Astrocyte (in vitro differentiated cells and primary cell): ENCODE measurements around the gene CPXM2. TPM values are rescaled to one million over a fixed set of nuclear protein-coding genes. Genes with fewer than 3 reads are reported as not detected.

Experiments
- DNase-seq: peaks from one replicate; pipeline ENCODE4 v3.0.0-alpha.2; 2010; ENCODE audit warnings: low read depth
- FAIRE-seq: peaks from 2 replicates; lab custom pipeline; 2011; peaks lifted over from hg19 to GRCh38; lab: Jason Lieb, UNC
- H2AFZ ChIP-seq: 2 replicates; pipeline ENCODE4 v1.6.0; 2012; ENCODE audit warnings: low read depth, low read length, inconsistent platforms
- H3K27ac ChIP-seq: 2 replicates; pipeline ENCODE4 v1.5.1; 2011; ENCODE audit warnings: low read depth, low read length, inconsistent platforms
- H3K27me3 ChIP-seq: 2 replicates; pipeline ENCODE4 v1.6.0; 2011; ENCODE audit warnings: low read length, inconsistent platforms; ENCODE audit not compliant: insufficient read depth
- H3K36me3 ChIP-seq: 2 replicates; pipeline ENCODE4 v1.5.1; 2011; ENCODE audit warnings: low read length, inconsistent platforms; ENCODE audit not compliant: insufficient read depth
- H3K4me1 ChIP-seq: 2 replicates; pipeline ENCODE4 v1.5.1; 2011; ENCODE audit warnings: low read length, inconsistent platforms; ENCODE audit not compliant: insufficient read depth
- H3K4me2 ChIP-seq: 2 replicates; pipeline ENCODE4 v1.6.0; 2012; ENCODE audit warnings: low read length, inconsistent platforms
- H3K4me3 ChIP-seq: 2 replicates; pipeline ENCODE4 v1.5.1; 2011; ENCODE audit warnings: low read depth, mild to moderate bottlenecking, low read length, inconsistent platforms; ENCODE audit not compliant: insufficient read depth
- H3K79me2 ChIP-seq: 2 replicates; pipeline ENCODE4 v1.6.0; 2012; ENCODE audit warnings: mild to moderate bottlenecking, low read length, inconsistent platforms; ENCODE audit not compliant: insufficient read depth
- H3K9ac ChIP-seq: 2 replicates; pipeline ENCODE4 v1.6.0; 2012; ENCODE audit warnings: mild to moderate bottlenecking, low read length, inconsistent platforms
- H3K9me3 ChIP-seq: 2 replicates; pipeline ENCODE4 v1.5.1; 2012; ENCODE audit warnings: low read depth, mild to moderate bottlenecking, low read length, inconsistent platforms; ENCODE audit not compliant: insufficient read depth
- H4K20me1 ChIP-seq: 2 replicates; pipeline ENCODE4 v1.6.0; 2012; ENCODE audit warnings: low read length, inconsistent platforms; ENCODE audit not compliant: insufficient read depth
- H3K27ac Mint-ChIP-seq: one replicate; pipeline ENCODE4 v1.8.0; 2021; ENCODE audit warnings: mild to moderate bottlenecking, mixed read lengths; ENCODE audit not compliant: unreplicated experiment
- H3K27me3 Mint-ChIP-seq: one replicate; pipeline ENCODE4 v1.8.0; 2021; ENCODE audit warnings: low read depth, mixed read lengths; ENCODE audit not compliant: unreplicated experiment
- H3K36me3 Mint-ChIP-seq: one replicate; pipeline ENCODE4 v1.8.0; 2021; ENCODE audit warnings: low read depth, mixed read lengths; ENCODE audit not compliant: unreplicated experiment
- H3K4me1 Mint-ChIP-seq: one replicate; pipeline ENCODE4 v1.8.0; 2021; ENCODE audit warnings: low read depth, mixed read lengths; ENCODE audit not compliant: unreplicated experiment
- H3K4me3 Mint-ChIP-seq: one replicate; pipeline ENCODE4 v1.8.0; 2021; ENCODE audit warnings: mild to moderate bottlenecking, moderate library complexity, mixed read lengths; ENCODE audit not compliant: unreplicated experiment
- H3K9me3 Mint-ChIP-seq: one replicate; pipeline ENCODE4 v1.8.0; 2021; ENCODE audit warnings: mild to moderate bottlenecking, mixed read lengths; ENCODE audit not compliant: unreplicated experiment
- CTCF ChIP-seq: IDR thresholded peaks from 2 replicates; pipeline ENCODE4 v1.5.1; 2011; ENCODE audit warnings: low read depth, mild to moderate bottlenecking, inconsistent platforms, low read length, moderate library complexity; ENCODE audit not compliant: insufficient read depth
- EZH2 ChIP-seq: IDR thresholded peaks from 2 replicates; pipeline ENCODE4 v1.6.1; 2012; ENCODE audit warnings: mild to moderate bottlenecking, low read length, inconsistent platforms; ENCODE audit not compliant: insufficient read depth
- total RNA-seq: library from RNA; stranded (reverse); gene quantifications from 2 replicates; pipeline ENCODE4 v1.2.1, GENCODE V29; 2021

CPXM2 gene
- total RNA-seq, 1 donor from 2014 or later = 5.2 TPM

DNA sequence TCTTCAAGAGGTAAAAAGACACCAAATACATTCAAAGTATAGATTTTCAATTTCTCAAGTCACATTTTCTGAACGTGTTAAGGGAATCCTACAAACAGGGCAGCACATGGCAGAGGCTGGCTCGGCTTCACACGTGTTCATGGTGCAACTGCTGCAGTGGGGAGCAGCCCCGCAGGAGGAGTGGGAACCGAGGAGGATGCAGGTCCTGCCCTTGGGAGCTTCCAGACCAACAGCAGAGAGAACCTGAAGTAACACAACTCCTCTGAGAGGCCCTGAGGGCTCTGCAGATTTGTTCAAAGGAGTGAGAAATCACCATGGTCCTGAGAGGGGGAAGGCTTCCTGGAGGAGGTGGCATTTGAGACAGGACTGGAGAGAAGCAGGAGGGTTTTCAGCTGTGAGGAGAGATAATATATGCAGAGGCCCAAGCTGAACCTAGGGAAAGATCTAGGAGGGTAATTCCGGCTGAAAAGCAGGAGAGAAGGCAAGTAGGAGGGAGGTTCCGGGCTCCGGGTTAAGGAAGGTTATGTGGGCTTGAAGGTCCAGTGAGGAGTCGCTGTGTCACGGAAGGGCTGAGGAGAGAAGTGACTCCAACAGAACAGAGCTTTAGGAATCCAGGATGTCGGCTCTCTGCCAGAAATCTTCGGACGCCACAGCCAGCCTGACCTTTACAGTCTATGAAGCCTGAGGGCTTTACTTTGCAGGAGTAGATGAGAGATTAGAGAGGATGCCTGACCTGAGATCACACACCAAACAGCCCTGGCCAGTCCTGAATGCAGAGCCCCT lies 148.0 kb downstream of the CPXM2 start:
- no peaks in the 10 kb centered on the region for H3K36me3 Mint-ChIP-seq
- DNase-seq (no peak), FAIRE-seq (no peak)
- TF ChIP-seq EZH2 (no peak), CTCF (no peak)
- no peak overlapping the region for H3K4me3 Mint-ChIP-seq
- no peaks in the 10 kb centered on the region for H3K4me1 ChIP-seq
- H3K27me3 ChIP-seq = no peaks in the 10 kb centered on the region
- no peaks in the 10 kb centered on the region for H3K9me3 ChIP-seq
- no peaks in the 10 kb centered on the region for H4K20me1 ChIP-seq
- no peak overlapping the region for H3K27ac ChIP-seq
- no peaks in the 10 kb centered on the region for H3K4me1 Mint-ChIP-seq
- H3K4me3 ChIP-seq = no peak overlapping the region
- no peak overlapping the region for H3K9ac ChIP-seq
- no peak overlapping the region for H3K27ac Mint-ChIP-seq
- no peak overlapping the region for H2AFZ ChIP-seq
- peaks cover 3% of the 10 kb centered on the region for H3K9me3 Mint-ChIP-seq
- H3K4me2 ChIP-seq = no peak overlapping the region
- H3K27me3 Mint-ChIP-seq = peaks cover 54% of the 10 kb centered on the region
- no peaks in the 10 kb centered on the region for H3K36me3 ChIP-seq
- H3K79me2 ChIP-seq = no peaks in the 10 kb centered on the region

- Histone ChIP-seq H3K27ac (no peak overlapping the region), H2AFZ (no peak overlapping the region), H3K9me3 (no peaks in the 10 kb centered on the region), H3K4me3 (no peak overlapping the region), H3K79me2 (no peaks in the 10 kb centered on the region), H4K20me1 (no peaks in the 10 kb centered on the region), H3K36me3 (no peaks in the 10 kb centered on the region), H3K4me1 (no peaks in the 10 kb centered on the region), H3K9ac (no peak overlapping the region), H3K4me2 (no peak overlapping the region), H3K27me3 (no peaks in the 10 kb centered on the region)
- Mint-ChIP-seq H3K4me1 (no peaks in the 10 kb centered on the region), H3K27ac (no peak overlapping the region), H3K4me3 (no peak overlapping the region), H3K36me3 (no peaks in the 10 kb centered on the region), H3K9me3 (peaks cover under 1% of the 10 kb centered on the region), H3K27me3 (peaks cover 47% of the 10 kb centered on the region)
- DNase-seq = no peak
- TF ChIP-seq CTCF = no peak
- TF ChIP-seq EZH2 = no peak
- FAIRE-seq = no peak
These were observed 148.7 kb downstream of the CPXM2 start for GRCh38 chr10:123742751-123743440.
